Measurements from ENCODE around the gene FRS3.
"Not testable (repeated sequence)": the region's sequence is repeated elsewhere in the genome, so short reads cannot be mapped to it uniquely, and the experiment has no call there.

The FRS3 gene

GRCh38 chr6:41821266-41821665 is 41.6 kb upstream of the FRS3 start:
- TF ChIP-seq, protein P1, sequence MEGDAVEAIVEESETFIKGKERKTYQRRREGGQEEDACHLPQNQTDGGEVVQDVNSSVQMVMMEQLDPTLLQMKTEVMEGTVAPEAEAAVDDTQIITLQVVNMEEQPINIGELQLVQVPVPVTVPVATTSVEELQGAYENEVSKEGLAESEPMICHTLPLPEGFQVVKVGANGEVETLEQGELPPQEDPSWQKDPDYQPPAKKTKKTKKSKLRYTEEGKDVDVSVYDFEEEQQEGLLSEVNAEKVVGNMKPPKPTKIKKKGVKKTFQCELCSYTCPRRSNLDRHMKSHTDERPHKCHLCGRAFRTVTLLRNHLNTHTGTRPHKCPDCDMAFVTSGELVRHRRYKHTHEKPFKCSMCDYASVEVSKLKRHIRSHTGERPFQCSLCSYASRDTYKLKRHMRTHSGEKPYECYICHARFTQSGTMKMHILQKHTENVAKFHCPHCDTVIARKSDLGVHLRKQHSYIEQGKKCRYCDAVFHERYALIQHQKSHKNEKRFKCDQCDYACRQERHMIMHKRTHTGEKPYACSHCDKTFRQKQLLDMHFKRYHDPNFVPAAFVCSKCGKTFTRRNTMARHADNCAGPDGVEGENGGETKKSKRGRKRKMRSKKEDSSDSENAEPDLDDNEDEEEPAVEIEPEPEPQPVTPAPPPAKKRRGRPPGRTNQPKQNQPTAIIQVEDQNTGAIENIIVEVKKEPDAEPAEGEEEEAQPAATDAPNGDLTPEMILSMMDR (IDR thresholded peaks at IDR 0.05; ENCODE audit: control insufficient read depth, insufficient read depth, low read depth, low read length, missing control alignments) = no peak
- no peak overlapping the region for H3K4me3 ChIP-seq (ENCODE audit: control insufficient read depth, low read depth, low read length)
- no peak for DNase-seq (ENCODE audit: low read depth)

DNA sequence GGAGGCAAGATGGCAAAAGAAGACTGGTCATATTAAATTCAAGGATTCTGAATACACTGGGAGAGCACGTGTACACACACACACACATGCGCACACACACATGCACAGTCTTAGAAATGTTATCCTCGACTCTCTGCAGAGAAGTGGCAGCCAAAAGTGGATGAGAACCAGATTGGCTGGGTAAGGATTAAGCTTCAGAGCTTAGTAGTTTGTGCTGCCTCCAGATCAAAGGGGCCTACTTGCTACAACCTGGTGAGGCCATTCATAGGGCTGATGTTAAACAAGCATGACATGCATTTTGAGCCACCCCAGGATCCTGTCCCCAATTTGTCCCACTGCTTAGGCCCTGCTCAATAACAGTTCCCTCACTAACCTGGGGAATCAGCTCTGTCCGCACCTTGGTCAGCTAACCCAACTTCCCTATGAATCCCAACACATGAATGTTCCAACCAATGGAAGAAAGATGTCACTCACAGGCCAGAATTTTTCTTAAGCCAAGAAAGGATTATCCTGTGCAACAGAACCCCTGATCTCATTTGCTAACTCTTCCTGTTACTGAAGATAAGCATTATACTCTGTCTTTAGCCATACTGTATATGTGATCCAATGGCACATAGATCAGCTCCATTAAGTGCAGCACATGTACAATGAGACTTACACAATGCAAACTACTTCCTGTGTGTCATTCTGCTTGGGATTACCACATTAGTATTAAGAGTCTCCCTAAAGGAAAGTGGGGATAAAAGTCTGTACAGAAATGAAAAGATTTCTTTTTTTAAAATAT is 38.8 kb upstream of the FRS3 start:
- H3K4me3 ChIP-seq (ENCODE audit: control insufficient read depth, low read depth, low read length) = no peak overlapping the region
- no peak for DNase-seq (ENCODE audit: low read depth)
- TF ChIP-seq, protein P1 (IDR thresholded peaks at IDR 0.05; ENCODE audit: control insufficient read depth, insufficient read depth, low read depth, low read length, missing control alignments) = no peak

GRCh38 chr6:41815587-41815986 is 35.9 kb upstream of the FRS3 start:
- TF ChIP-seq, protein P1 (IDR thresholded peaks at IDR 0.05; ENCODE audit: control insufficient read depth, insufficient read depth, low read depth, low read length, missing control alignments) = no peak
- DNase-seq (ENCODE audit: low read depth) = no peak
- H3K4me3 ChIP-seq (ENCODE audit: control insufficient read depth, low read depth, low read length) = no peak overlapping the region

DNA sequence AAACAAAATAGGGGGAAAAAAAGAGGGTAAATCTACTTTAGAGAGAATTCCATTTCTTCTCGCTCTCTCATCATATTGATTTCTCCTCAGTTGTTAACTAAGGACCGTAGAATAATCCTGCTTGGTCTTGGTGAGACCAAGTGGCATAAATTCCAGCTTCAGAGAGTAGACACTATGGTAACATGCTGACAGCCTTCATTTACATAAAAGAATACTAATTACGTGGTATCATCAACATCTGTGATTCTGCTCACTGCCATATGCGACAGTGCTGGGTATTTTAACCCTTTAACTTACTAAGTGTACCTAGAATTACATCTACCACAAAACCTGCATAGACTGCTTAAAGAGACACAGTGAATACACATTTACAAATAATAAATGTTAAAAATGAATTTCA is 34.9 kb upstream of the FRS3 start:
- TF ChIP-seq, protein P1 (IDR thresholded peaks at IDR 0.05; ENCODE audit: control insufficient read depth, insufficient read depth, low read depth, low read length, missing control alignments) = no peak
- H3K4me3 ChIP-seq (ENCODE audit: control insufficient read depth, low read depth, low read length) = no peak overlapping the region
- no peak for DNase-seq (ENCODE audit: low read depth)

- no peak for DNase-seq (ENCODE audit: low read depth)
- TF ChIP-seq, protein P1 (IDR thresholded peaks at IDR 0.05; ENCODE audit: control insufficient read depth, insufficient read depth, low read depth, low read length, missing control alignments) = no peak
- no peak overlapping the region for H3K4me3 ChIP-seq (ENCODE audit: control insufficient read depth, low read depth, low read length)
These were observed 34.3 kb upstream of the FRS3 start for GRCh38 chr6:41813956-41814355.

DNA sequence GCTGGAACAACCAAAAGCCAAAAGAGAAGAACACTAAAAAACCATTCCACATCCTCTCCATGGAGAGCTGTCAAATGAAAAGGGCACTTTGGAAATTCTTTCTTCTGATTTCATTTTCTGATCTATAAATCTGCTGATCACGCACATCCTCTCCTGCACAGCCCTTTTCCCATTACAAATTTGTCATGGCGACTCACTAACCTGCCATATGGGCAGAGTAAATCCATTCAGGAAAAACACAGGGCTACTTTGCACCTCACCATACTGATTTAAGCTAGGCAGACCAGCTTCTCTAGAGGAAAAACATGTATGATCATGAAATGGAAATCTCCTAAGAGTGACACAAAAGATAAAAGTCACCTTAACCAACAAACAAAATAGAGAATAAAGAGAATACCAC is 33.8 kb upstream of the FRS3 start:
- H3K4me3 ChIP-seq (ENCODE audit: control insufficient read depth, low read depth, low read length) = no peak overlapping the region
- TF ChIP-seq, protein P1 (IDR thresholded peaks at IDR 0.05; ENCODE audit: control insufficient read depth, insufficient read depth, low read depth, low read length, missing control alignments) = no peak
- no peak for DNase-seq (ENCODE audit: low read depth)

- not testable (repeated sequence) for DNase-seq (ENCODE audit: low read depth); H3K4me3 ChIP-seq (ENCODE audit: control insufficient read depth, low read depth, low read length)
These were observed 32.2 kb upstream of the FRS3 start for GRCh38 chr6:41811946-41812345.

Measured in AG09309 (cell line).